GM12891 (cell line): ENCODE results near the gene TBL1X.
"Not testable (repeated sequence)": the region's sequence is repeated elsewhere in the genome, so short reads cannot be mapped to it uniquely, and the experiment has no call there.

Experiments
- DNase-seq: peaks from one replicate; pipeline ENCODE4 v3.0.0; 2011; ENCODE audit warnings: low spot score; ENCODE audit not compliant: insufficient read length
- FAIRE-seq: peaks from 2 replicates; lab custom pipeline; 2011; peaks lifted over from hg19 to GRCh38; lab: Jason Lieb, UNC
- PAX5 ChIP-seq: IDR thresholded peaks from 2 replicates; pipeline ENCODE4 v1.6.1; 2011; ENCODE audit warnings: low read length, moderate library complexity, mild to moderate bottlenecking; ENCODE audit not compliant: insufficient read depth, severe bottlenecking
- POLR2A ChIP-seq: IDR thresholded peaks from 2 replicates; pipeline ENCODE4 v1.6.1; 2011; ENCODE audit warnings: low read depth, low read length, control low read depth
- POLR2AphosphoS5 ChIP-seq: IDR thresholded peaks from 2 replicates; pipeline ENCODE4 v1.6.1; 2011; ENCODE audit warnings: low read depth, low read length, control low read depth
- POU2F2 ChIP-seq: IDR thresholded peaks from 2 replicates; pipeline ENCODE4 v1.6.1; 2011; ENCODE audit warnings: low read depth, mild to moderate bottlenecking, control low read depth, low read length, moderate library complexity
- SPI1 ChIP-seq: IDR thresholded peaks from 2 replicates; pipeline ENCODE4 v1.6.1; 2011; ENCODE audit warnings: low read depth, low read length, control low read depth
- TAF1 ChIP-seq: IDR thresholded peaks from 2 replicates; pipeline ENCODE4 v1.6.1; 2011; ENCODE audit warnings: low read depth, low read length, control low read depth

The TBL1X gene

DNA sequence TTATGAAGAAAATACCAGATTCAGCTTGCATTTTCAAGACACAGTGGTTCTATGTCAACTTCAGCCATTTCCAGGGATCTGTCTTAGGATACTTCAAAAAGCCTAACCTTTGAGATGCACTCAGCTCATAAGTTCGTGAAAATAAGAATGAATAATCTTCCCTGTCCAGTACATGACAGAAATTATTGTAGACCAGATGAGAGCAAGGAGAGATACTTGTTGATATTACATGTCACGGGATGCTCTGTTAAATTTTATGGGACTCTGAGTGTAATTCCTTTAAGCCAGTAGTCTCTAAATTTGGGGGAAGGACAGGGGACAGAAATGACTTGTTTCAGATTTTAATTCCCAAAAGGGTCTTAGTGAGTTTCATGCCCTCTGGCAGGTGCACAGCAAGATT, 8.8 kb downstream of the TBL1X start:
- DNase-seq (no peak), FAIRE-seq (no peak)
- no peak for TF ChIP-seq POU2F2
- no peak for TF ChIP-seq POLR2A
- TF ChIP-seq SPI1 = no peak

DNA sequence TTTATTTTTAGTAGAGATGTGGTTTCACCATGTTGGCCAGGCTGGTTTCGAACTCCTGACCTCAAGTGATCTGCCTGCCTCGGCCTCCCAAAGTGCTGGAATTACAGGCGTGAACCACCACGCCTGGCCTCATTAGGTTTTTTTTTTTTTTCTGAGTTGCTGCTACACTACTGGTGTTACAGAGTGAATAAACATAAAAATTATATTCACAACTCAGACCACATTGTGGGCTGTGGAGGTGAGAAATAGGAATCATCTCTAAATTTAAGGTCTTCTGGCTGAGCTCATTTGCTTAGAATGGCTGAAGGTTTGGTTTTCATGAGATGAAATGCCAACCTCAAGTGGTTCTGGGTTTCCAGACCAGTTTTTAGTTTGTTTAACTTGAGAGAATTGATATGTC, 10.6 kb downstream of the TBL1X start:
- not testable (repeated sequence) for DNase-seq, FAIRE-seq

- no peak for TF ChIP-seq TAF1
- TF ChIP-seq POLR2AphosphoS5 = no peak
- TF ChIP-seq PAX5 = no peak
- no peak for TF ChIP-seq SPI1
- TF ChIP-seq POLR2A = no peak
- no peak for DNase-seq
- peak; percentile 55 for FAIRE-seq
Observed at GRCh38 chrX:9475984-9476383, 11.1 kb downstream of the TBL1X start.

- no peak for TF ChIP-seq POLR2A
- no peak for TF ChIP-seq TAF1
- no peak for TF ChIP-seq POLR2AphosphoS5
- FAIRE-seq (no peak), DNase-seq (no peak)
Observed at GRCh38 chrX:9476810-9477575, 12.1 kb downstream of the TBL1X start.

DNA sequence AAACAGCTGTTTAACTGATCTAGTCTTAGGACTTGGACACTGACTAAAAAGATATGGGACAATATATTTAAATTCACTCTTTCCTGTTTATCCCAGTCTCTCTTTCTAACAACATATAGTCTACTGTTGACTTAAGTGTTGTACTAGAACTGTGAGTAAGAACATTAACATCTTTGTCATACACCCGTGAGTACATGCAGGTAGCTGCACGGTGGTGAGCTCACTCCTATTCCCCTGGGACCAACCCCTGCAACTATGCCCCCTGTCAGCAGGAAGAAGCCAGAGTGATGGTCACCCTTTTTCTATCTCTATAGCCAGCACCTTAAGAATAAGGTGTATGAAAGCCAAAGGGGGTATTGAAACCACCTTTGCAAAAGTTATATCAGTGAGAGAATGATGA, 17.6 kb downstream of the TBL1X start:
- TF ChIP-seq POU2F2 (no peak), SPI1 (no peak), PAX5 (no peak), TAF1 (no peak), POLR2A (no peak), POLR2AphosphoS5 (no peak)
- FAIRE-seq (peak; percentile 87), DNase-seq (no peak)

DNA sequence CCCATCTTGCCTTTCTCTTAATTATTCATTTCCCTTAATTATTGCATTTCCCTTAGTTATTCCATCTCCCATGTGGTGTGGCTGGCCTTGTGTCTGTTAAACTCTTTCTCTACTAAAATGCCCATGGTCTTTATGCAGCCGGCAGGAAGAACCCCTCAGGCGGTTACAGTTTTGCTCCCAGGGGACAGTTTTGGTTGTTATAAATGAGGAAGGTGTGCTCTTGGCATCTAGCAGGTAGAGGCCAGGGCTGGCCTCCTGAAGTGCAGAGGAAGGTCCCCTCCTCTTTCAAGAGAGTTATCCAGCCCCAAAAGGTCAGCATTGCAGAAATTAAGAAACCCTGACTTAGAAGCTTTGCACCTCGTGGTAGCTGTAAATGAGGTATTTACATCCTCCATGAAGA, 18.0 kb downstream of the TBL1X start:
- TF ChIP-seq POLR2AphosphoS5 = no peak
- no peak for TF ChIP-seq SPI1
- no peak for TF ChIP-seq PAX5
- TF ChIP-seq POU2F2 = no peak
- TF ChIP-seq POLR2A = no peak
- no peak for TF ChIP-seq TAF1
- DNase-seq = no peak
- FAIRE-seq = no peak

DNA sequence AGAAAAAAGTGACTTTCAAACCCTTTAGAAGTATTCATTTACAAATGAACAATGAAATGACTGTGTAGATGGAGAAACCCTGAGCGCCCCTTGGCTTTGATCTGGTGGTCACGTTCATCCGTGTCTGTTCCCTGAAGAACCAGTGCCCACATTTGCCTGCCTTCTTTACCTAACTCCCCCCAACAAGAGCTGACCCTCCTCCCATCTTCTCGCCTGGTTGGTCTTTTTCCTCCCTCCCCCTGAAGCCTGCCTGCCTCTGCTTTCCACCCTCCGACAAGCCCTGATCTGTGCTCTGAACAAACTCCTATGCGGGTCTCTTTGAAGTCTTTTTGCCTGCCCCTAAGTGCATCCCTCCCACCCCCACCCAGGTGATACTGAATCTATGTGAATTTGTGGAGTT, 18.5 kb downstream of the TBL1X start:
- FAIRE-seq = no peak
- DNase-seq = no peak
- TF ChIP-seq POU2F2 (no peak), TAF1 (no peak), POLR2A (no peak), POLR2AphosphoS5 (no peak), PAX5 (no peak), SPI1 (no peak)

DNA sequence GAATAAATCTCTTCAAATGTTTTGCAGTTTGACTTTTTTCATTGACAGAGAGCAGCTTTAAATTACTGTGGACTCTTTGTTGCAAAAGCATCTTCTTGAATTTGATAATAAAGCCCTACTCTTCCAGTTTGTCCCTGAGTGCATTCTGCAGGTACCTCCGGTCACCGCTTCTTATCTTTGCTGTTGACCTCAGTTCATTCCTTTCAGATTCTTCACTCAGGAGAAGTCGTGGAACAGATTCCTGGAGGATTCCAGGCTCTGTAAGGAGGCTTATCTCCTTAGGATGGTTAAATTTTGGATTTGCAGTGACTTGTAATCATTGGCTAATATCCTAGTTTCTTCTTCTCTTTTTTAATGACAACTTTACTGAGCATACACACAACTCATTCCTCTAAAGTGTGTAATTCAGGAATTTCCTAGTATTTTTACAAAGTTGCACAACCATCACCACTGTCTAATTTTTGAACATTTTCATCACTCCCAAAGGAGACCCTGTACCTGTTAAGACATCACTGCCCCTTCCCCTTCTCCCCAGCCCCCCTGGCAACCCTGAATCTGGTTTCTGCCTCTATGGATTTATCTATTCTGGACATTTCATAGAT, 22.0 kb downstream of the TBL1X start:
- no peak for FAIRE-seq
- no peak for DNase-seq
- no peak for TF ChIP-seq POU2F2
- no peak for TF ChIP-seq SPI1
- no peak for TF ChIP-seq PAX5
- TF ChIP-seq POLR2AphosphoS5 = no peak
- TF ChIP-seq TAF1 = no peak
- TF ChIP-seq POLR2A = no peak

- FAIRE-seq (no peak), DNase-seq (no peak)
- TF ChIP-seq POLR2A = no peak
- no peak for TF ChIP-seq SPI1
Observed at GRCh38 chrX:9488586-9488985, 23.7 kb downstream of the TBL1X start.

DNA sequence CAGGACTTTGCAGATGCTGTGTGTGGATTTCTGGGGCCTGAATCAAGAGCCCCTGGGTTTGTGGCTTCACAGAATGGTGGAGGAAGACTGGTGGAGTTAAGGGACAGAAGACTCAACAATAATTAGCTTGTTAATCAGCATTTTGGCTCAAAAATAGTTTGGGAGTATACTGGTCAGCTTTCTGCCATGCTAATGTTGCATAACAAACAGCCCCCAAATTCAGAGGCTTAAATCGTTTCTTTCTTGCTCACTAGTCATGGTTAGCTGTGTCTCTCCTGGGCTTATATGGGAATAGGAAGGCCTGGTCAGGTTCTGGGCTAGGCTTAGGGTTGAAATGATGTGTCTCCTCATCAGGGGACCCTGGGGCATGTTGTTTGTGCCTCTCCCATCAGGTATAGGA, 24.4 kb downstream of the TBL1X start:
- TF ChIP-seq SPI1 = no peak
- no peak for TF ChIP-seq POLR2A
- TF ChIP-seq TAF1 = no peak
- no peak for TF ChIP-seq POLR2AphosphoS5
- no peak for TF ChIP-seq POU2F2
- no peak for TF ChIP-seq PAX5
- FAIRE-seq (no peak), DNase-seq (no peak)

DNA sequence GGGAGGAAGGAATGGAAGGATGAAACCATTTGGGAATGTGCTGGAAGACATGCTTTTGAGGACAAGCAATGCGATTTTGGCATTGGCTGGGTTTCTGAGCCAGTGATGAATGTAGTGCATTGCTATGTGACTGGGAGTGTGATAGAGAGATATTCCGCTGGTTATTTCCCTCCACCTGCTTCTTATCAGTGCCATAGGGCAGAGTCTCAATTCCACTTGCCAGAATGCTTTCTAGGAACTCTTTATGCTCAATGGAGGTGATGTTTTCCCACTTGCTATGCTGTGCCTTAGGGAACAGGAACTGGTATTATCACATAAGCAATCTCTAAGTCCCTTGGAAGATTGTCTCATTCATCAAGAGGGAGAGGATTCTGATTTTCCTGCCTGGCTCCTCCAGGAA, 28.0 kb downstream of the TBL1X start:
- FAIRE-seq = no peak

More for the DNA sequence above, 28.0 kb downstream of the TBL1X start:
- DNase-seq = no peak
- TF ChIP-seq TAF1 (no peak), PAX5 (no peak), POLR2A (no peak), SPI1 (no peak), POU2F2 (no peak), POLR2AphosphoS5 (no peak)
